ENCODE measurements around the gene ADPRH. TPM values are rescaled to one million over a fixed set of nuclear protein-coding genes. Genes with fewer than 3 reads are reported as not detected.
A peak's percentile ranks its signal among the peaks of the same experiment; 100 is the strongest.

ADPRH gene
- total and polyA plus RNA-seq, 10 of the 15 experiments (the other 5 are each of a cell fraction or from before 2014, with no cell fraction given), result 2.3 to 32.6 (median 19.0) TPM

GRCh38 chr3:119580067-119580760, 922 bp downstream of the ADPRH start (continued):
- TF ChIP-seq ZBTB4 (CRISPR knock-in tag; IDR thresholded peaks at IDR 0.05), result no peak
- TF ChIP-seq ETV6 (conservative IDR thresholded peaks at IDR 0.05 in 1 of 2, IDR thresholded peaks at IDR 0.05 in 1 of 2; ENCODE audit: borderline replicate concordance in 1 of 2, low read depth in 1 of 2), result 0 out of 4 replicates have a peak, but pooled peaks of 1 of the 2 experiments have one; percentile 56
- peak; percentile 20; the same call in 1 of the 2 replicates for TF ChIP-seq YY1 (IDR thresholded peaks at IDR 0.05; ENCODE audit: low read depth, low read length)
- TF ChIP-seq EGR1 (IDR thresholded peaks at IDR 0.05; ENCODE audit: borderline replicate concordance in 1 of 2, low read depth in 2 of 2, low read length in 2 of 2), result no peak
- no peak for TF ChIP-seq CTCF (IDR thresholded peaks at IDR 0.05 in 2 of 3, conservative IDR thresholded peaks at IDR 0.05 in 1 of 3; ENCODE audit: control insufficient read depth in 2 of 3, extremely low read depth in 1 of 3, insufficient read depth in 1 of 3, low read depth in 3 of 3, low read length in 3 of 3)
- peak; percentile 35; the same call in 1 of the 2 replicates for TF ChIP-seq PKNOX1 (IDR thresholded peaks at IDR 0.05)
- TF ChIP-seq TAF1 (IDR thresholded peaks at IDR 0.05; ENCODE audit: borderline replicate concordance, low read depth, low read length), result peak; percentile 40; the same call in 1 of the 2 replicates
- TF ChIP-seq HSF1 (IDR thresholded peaks at IDR 0.05; ENCODE audit: low read depth, low read length), result no peak
- TF ChIP-seq KAT2A (conservative IDR thresholded peaks at IDR 0.05; ENCODE audit: control insufficient read depth, low read depth, low read length), result no peak
- TF ChIP-seq TCF12 (IDR thresholded peaks at IDR 0.05; ENCODE audit: low read depth, low read length), result no peak
- TF ChIP-seq ATF7 (IDR thresholded peaks at IDR 0.05; ENCODE audit: low read depth), result no peak
- peak; percentile 48; the same call in 1 of the 2 replicates for TF ChIP-seq SIN3A (IDR thresholded peaks at IDR 0.05; ENCODE audit: low read depth, low read length)
- TF ChIP-seq STAT3 (IDR thresholded peaks at IDR 0.05; ENCODE audit: low read depth, low read length), result peak; percentile 63; the same call in 1 of the 2 replicates
- TF ChIP-seq BHLHE40 (IDR thresholded peaks at IDR 0.05; ENCODE audit: borderline replicate concordance in 1 of 2, low read depth in 2 of 2, low read length in 1 of 2), result no peak
- no peak for TF ChIP-seq BRCA1 (IDR thresholded peaks at IDR 0.05; ENCODE audit: low read depth, low read length)
- TF ChIP-seq MAX (IDR thresholded peaks at IDR 0.05; ENCODE audit: low read depth, low read length), result 0 out of 2 replicates have a peak, but pooled peaks have one; percentile 43
- 0 out of 2 replicates have a peak, but pooled peaks have one; percentile 39 for TF ChIP-seq GABPA (IDR thresholded peaks at IDR 0.05; ENCODE audit: low read depth)
- TF ChIP-seq WRNIP1 (IDR thresholded peaks at IDR 0.05; ENCODE audit: borderline replicate concordance, low read depth, low read length), result no peak
- no peak for TF ChIP-seq ZZZ3 (IDR thresholded peaks at IDR 0.05; ENCODE audit: control insufficient read depth, insufficient read length, low read depth)
- 0 out of 2 replicates have a peak, but pooled peaks have one; percentile 18 for TF ChIP-seq RAD51 (IDR thresholded peaks at IDR 0.05)
- TF ChIP-seq NRF1 (conservative IDR thresholded peaks at IDR 0.05; ENCODE audit: low read depth, low read length), result no peak
